K562 (cell line): ENCODE data around the gene KIFC3. TPM values are rescaled to one million over a fixed set of nuclear protein-coding genes. Genes with fewer than 3 reads are reported as not detected.

Experiments used
- ATAC-seq: fragments of 200-7000 bp; cut with Tn5 transposase; 3 replicates; pipeline ENCODE4 v1.9.1; 2020; ENCODE audit warnings: moderate library complexity
- BruUV-seq: library from RNA; stranded (reverse); fragments of 400-500 nt; replicated peaks from 2 replicates; lab custom pipeline; 2021; lab: Mats Ljungman, UMichigan
- CTCF ChIA-PET: fragments of 300-600 bp; formaldehyde crosslinking; extraction: SDS; loops from one replicate; lab custom pipeline; 2021; ENCODE audit warnings: low intra/inter-chr PET ratio; lab: Yijun Ruan, JAX
- POLR2A ChIA-PET: fragments of 300-600, 350-650 bp; sonication (Branson Sonifier 250); formaldehyde crosslinking; extraction: SDS; loops from one replicate; lab custom pipeline; 2021; ENCODE audit warnings: antibody characterized with exemption, inconsistent platforms; lab: Yijun Ruan, JAX
- DNase-seq, 4 experiments: peaks; one replicate each; pipeline versions ENCODE4 v3.0.0 to v3.0.0-alpha.2; 2011 to 2018; ENCODE audit warnings: low spot score in 3 of 4, mixed read lengths in 3 of 4; ENCODE audit errors: extremely low read depth in 1 of 4
- FAIRE-seq: peaks from 2 replicates; lab custom pipeline; 2011; peaks lifted over from hg19 to GRCh38; lab: Jason Lieb, UNC
- H2AFZ ChIP-seq: 2 replicates; pipeline ENCODE4 v1.6.0; 2011; ENCODE audit warnings: low read depth, low read length, control low read depth, inconsistent platforms
- H3K27ac ChIP-seq: fragments of 200-600 bp; 3 replicates; pipeline ENCODE4 v1.8.0; 2011; ENCODE audit warnings: low read depth, mild to moderate bottlenecking, control low read depth, inconsistent platforms, low read length, moderate library complexity, mixed read lengths; ENCODE audit errors: extremely low read depth
- H3K27me3 ChIP-seq, 2 experiments: fragments of 300-600 bp in 1 of 2; 2 replicates in 1 of 2; 3 replicates in 1 of 2; pipeline versions ENCODE4 v1.6.0 to v1.8.0; 2011; ENCODE audit warnings: inconsistent platforms in 2 of 2, low read length in 2 of 2, mild to moderate bottlenecking in 1 of 2, mixed read lengths in 1 of 2, moderate library complexity in 1 of 2; ENCODE audit not compliant: control insufficient read depth in 2 of 2, insufficient read depth in 2 of 2
- H3K36me3 ChIP-seq: fragments of 300-600 bp; 3 replicates; pipeline ENCODE4 v1.8.0; 2011; ENCODE audit warnings: mild to moderate bottlenecking, low read length, inconsistent platforms; ENCODE audit not compliant: control insufficient read depth, insufficient read depth
- H3K4me1 ChIP-seq, 2 experiments: fragments of 200-600 bp in 1 of 2; replicated peaks in 1 of 2; 2 replicates in 1 of 2; 3 replicates in 1 of 2; pipeline versions ENCODE4 v1.5.1 to v1.8.0; 2011; ENCODE audit warnings: inconsistent platforms in 2 of 2, low read length in 2 of 2, mild to moderate bottlenecking in 1 of 2, mixed read lengths in 1 of 2, moderate library complexity in 1 of 2; ENCODE audit not compliant: control insufficient read depth in 2 of 2, insufficient read depth in 2 of 2
- H3K4me2 ChIP-seq: 2 replicates; pipeline ENCODE4 v1.6.1; 2011; ENCODE audit warnings: low read length, control low read depth, inconsistent platforms, mixed read lengths; ENCODE audit not compliant: insufficient read depth
- H3K4me3 ChIP-seq: fragments of 200-600 bp; sonication (generic), shearing (Covaris generic); 2 replicates; pipeline ENCODE4 v1.5.1; 2016; ENCODE audit warnings: control low read depth, inconsistent platforms
- H3K79me2 ChIP-seq: fragments of 200-600 bp; 3 replicates; pipeline ENCODE4 v1.8.0; 2011; ENCODE audit warnings: low read length, inconsistent platforms; ENCODE audit not compliant: control insufficient read depth, insufficient read depth
- H3K9ac ChIP-seq, 2 experiments: 2 replicates each; pipeline versions ENCODE4 v1.6.0 to v1.6.1; 2011; ENCODE audit warnings: low read depth in 2 of 2, low read length in 2 of 2, control low read depth in 1 of 2, inconsistent platforms in 1 of 2, mild to moderate bottlenecking in 1 of 2, mixed read lengths in 1 of 2; ENCODE audit not compliant: insufficient read depth in 1 of 2
- H3K9me1 ChIP-seq: one replicate; pipeline ENCODE4 v1.6.0; 2011; ENCODE audit warnings: inconsistent platforms, mild to moderate bottlenecking, low read length, moderate library complexity; ENCODE audit not compliant: control insufficient read depth, insufficient read depth
- H3K9me3 ChIP-seq: replicated peaks from 2 replicates; pipeline ENCODE4 v1.5.1; 2011; ENCODE audit warnings: low read depth, low read length, inconsistent platforms; ENCODE audit not compliant: control insufficient read depth, insufficient read depth
- H4K20me1 ChIP-seq: replicated peaks from 2 replicates; pipeline ENCODE4 v1.6.1; 2011; ENCODE audit warnings: low read length, inconsistent platforms, mixed read lengths; ENCODE audit not compliant: control insufficient read depth, insufficient read depth
- ETS2 ChIP-seq: IDR thresholded peaks from 2 replicates; pipeline ENCODE4 v1.6.1; 2016; ENCODE audit warnings: borderline replicate concordance, missing genetic modification characterization, mild to moderate bottlenecking, moderate library complexity, missing compliant biosample characterization; ENCODE audit not compliant: poor library complexity, severe bottlenecking
- HMG20B ChIP-seq: fragments of 250-450 bp; sonication (Bioruptor Pico); IDR thresholded peaks from 2 replicates; pipeline ENCODE4 v1.5.0; 2021; ENCODE audit warnings: mild to moderate bottlenecking
- MTA2 ChIP-seq: fragments of 450-650 bp; IDR thresholded peaks from 2 replicates; pipeline ENCODE4 v1.6.1; 2016; ENCODE audit warnings: low read depth
- PCBP1 ChIP-seq: fragments of 200-400 bp; formaldehyde crosslinking; IDR thresholded peaks from 2 replicates; pipeline ENCODE4 v1.6.1; 2018; ENCODE audit warnings: mild to moderate bottlenecking, low read depth, low read length; ENCODE audit not compliant: poor library complexity, severe bottlenecking
- PPARD ChIP-seq: fragments of 250-450 bp; sonication (Bioruptor Pico); IDR thresholded peaks from 2 replicates; pipeline ENCODE4 v1.8.0; 2022; ENCODE audit warnings: inconsistent platforms, mild to moderate bottlenecking, moderate library complexity
- SRF ChIP-seq, 2 experiments: fragments of 250-450, 450-650 bp in 1 of 2; sonication (Bioruptor Pico) in 1 of 2; sonication (generic) in 1 of 2; formaldehyde crosslinking; IDR thresholded peaks; 2 replicates each; pipeline versions ENCODE4 v1.5.0 to v1.5.1; 2020 to 2022; ENCODE audit warnings: mild to moderate bottlenecking in 1 of 2, missing genetic modification reagents in 1 of 2
- ZNF212 ChIP-seq: fragments of 450-650 bp; formaldehyde crosslinking; IDR thresholded peaks from 2 replicates; pipeline ENCODE4 v1.4.0; 2020; ENCODE audit warnings: mild to moderate bottlenecking
- ZNF318 ChIP-seq, 2 experiments: fragments of 450-650 bp; IDR thresholded peaks; 2 replicates each; pipeline ENCODE4 v1.6.1; 2016; ENCODE audit warnings: mild to moderate bottlenecking in 2 of 2, borderline replicate concordance in 1 of 2, low read depth in 1 of 2, moderate library complexity in 1 of 2
- ZNF589 ChIP-seq: fragments of 200-800 bp; sonication (Bioruptor generic); IDR thresholded peaks from 2 replicates; pipeline ENCODE4 v1.6.1; 2016; ENCODE audit warnings: low read depth, missing genetic modification characterization, missing compliant biosample characterization
- ZNF79 ChIP-seq: fragments of 250-450 bp; sonication (Bioruptor Pico); IDR thresholded peaks from 2 replicates; pipeline ENCODE4 v1.4.0; 2020; ENCODE audit warnings: low read depth, mild to moderate bottlenecking, moderate library complexity
- WGBS: fragments of 100-300 bp; shearing (Covaris generic); methylation state at CpG from one replicate; pipeline ENCODE4 v1.1.6; 2016; ENCODE audit warnings: low coverage, mixed read lengths; ENCODE audit not compliant: insufficient coverage; ENCODE audit errors: missing lambda C conversion rate; 5-methylcytosine and 5-hydroxymethylcytosine counted together
- in situ Hi-C: fragments of 300-500 bp; cut with MboI; formaldehyde crosslinking; loops from 4 replicates; pipeline ENCODE4 v1.15.0; 2018; ENCODE audit warnings: inconsistent platforms, mixed read lengths
- intact Hi-C: fragments of 100-400 bp; cut with micrococcal nuclease; formaldehyde crosslinking; loops from 2 replicates; pipeline ENCODE4 v1.14.2; 2022
- polyA plus RNA-seq, 8 experiments: library from polyadenylated mRNA; depleted of rRNA in 4 of 8; stranded (reverse) in 5 of 8; unstranded in 3 of 8; fragments of >200 nt; fragmentation: Nextera tagmentation in 2 of 8; fragmentation: Illumina TruSeq in 1 of 8; extraction: Ambion mirVana in 2 of 8; extraction: Trizol in 1 of 8; gene quantifications; 2 replicates each; pipeline versions ENCODE4 v1.2.1 to v1.2.3, GENCODE V29; 2011 to 2014; ENCODE audit warnings: inconsistent platforms in 1 of 8, missing spikeins in 1 of 8
- total RNA-seq, 7 experiments: library from RNA; depleted of rRNA in 6 of 7; stranded (reverse); fragments of >200 nt in 6 of 7; fragmentation: Illumina TruSeq in 2 of 7; extraction: Trizol in 2 of 7; gene quantifications; 2 replicates each; pipeline versions ENCODE4 v1.2.1 to v1.2.3, GENCODE V29; 2011 to 2021; ENCODE audit warnings: low replicate concordance in 1 of 7

The KIFC3 gene
- total and polyA plus RNA-seq, 9 of the 15 experiments (the other 6 are each of a cell fraction or from before 2014, with no cell fraction given): 0.23 to 105 (median 26.2) TPM

- 90% methylated on average over 7 of the region's 7 CpGs for WGBS
- H4K20me1 ChIP-seq: no peaks in the 10 kb centered on the region
- BruUV-seq: no TSS peak
- no peaks in the 10 kb centered on the region for H3K79me2 ChIP-seq
- intact Hi-C loops (no loop called here), in situ Hi-C loops (no loop called here)
- H2AFZ ChIP-seq: no peak overlapping the region
- no peak for FAIRE-seq
- H3K36me3 ChIP-seq: peaks cover 60% of the 10 kb centered on the region; the same call in 2 of the 3 replicates
- no peak overlapping the region for H3K4me3 ChIP-seq
- no peak for ATAC-seq
- H3K27me3 ChIP-seq: no peaks in the 10 kb centered on the region
- TF ChIP-seq ZNF318 (IDR thresholded peaks at IDR 0.05; ENCODE audit: borderline replicate concordance in 1 of 2, low read depth in 1 of 2) (no peak), ETS2 (tag) (no peak), SRF (CRISPR knock-in tag; IDR thresholded peaks at IDR 0.05) (no peak), MTA2 (no peak), ZNF212 (CRISPR knock-in tag) (no peak), PPARD (CRISPR knock-in tag) (no peak), ZNF79 (CRISPR knock-in tag) (no peak), PCBP1 (no peak), ZNF589 (no peak), HMG20B (CRISPR knock-in tag) (no peak)
- ChIA-PET CTCF (no interaction called here), POLR2A (interaction anchor here (0.9 to 2.8 kb wide), 4 partner anchors 10 to 23 kb away, joined by 4 to 15 read pairs (median 7); no protein-coding TSS in a partner anchor)
- no peak overlapping the region for H3K4me2 ChIP-seq
- peaks cover 0 to 23% of the 10 kb centered on the region in 2 experiments; a peak in 1 of 5 replicates for H3K4me1 ChIP-seq
- no peaks in the 10 kb centered on the region for H3K9me3 ChIP-seq
- no peak overlapping the region for H3K27ac ChIP-seq
- peak overlapping the region in 1 of 2 experiments; percentile 71; a peak in 1 of 4 replicates for H3K9ac ChIP-seq
- no peak for DNase-seq
- H3K9me1 ChIP-seq: no peaks in the 10 kb centered on the region
Measured at GRCh38 chr16:57784334-57784733, 18.0 kb downstream of the KIFC3 start.
